ENCODE measurements around the gene HECW1.
A peak's percentile ranks its signal among the peaks of the same experiment; 100 is the strongest.

The HECW1 gene

GRCh38 chr7:43385309-43385680 is 272.8 kb downstream of the HECW1 start:
- DNase-seq: no peak

GRCh38 chr7:43385856-43386255 is 273.4 kb downstream of the HECW1 start:
- no peak for DNase-seq

- DNase-seq: no peak
These were observed 275.5 kb downstream of the HECW1 start for GRCh38 chr7:43387932-43388331.

- DNase-seq: no peak
These were observed 278.1 kb downstream of the HECW1 start for GRCh38 chr7:43390576-43390975.

GRCh38 chr7:43391518-43391917 is 279.1 kb downstream of the HECW1 start:
- DNase-seq: peak; percentile 25

- no peak for DNase-seq
These were observed 280.3 kb downstream of the HECW1 start for GRCh38 chr7:43392638-43393330.

GRCh38 chr7:43394441-43395130 is 282.1 kb downstream of the HECW1 start:
- DNase-seq: no peak

- DNase-seq: no peak
These were observed 282.9 kb downstream of the HECW1 start for GRCh38 chr7:43395351-43395750.

GRCh38 chr7:43396187-43396740 is 283.8 kb downstream of the HECW1 start:
- DNase-seq: no peak

GRCh38 chr7:43398831-43399230 is 286.4 kb downstream of the HECW1 start:
- no peak for DNase-seq

- no peak for DNase-seq
These were observed 293.5 kb downstream of the HECW1 start for GRCh38 chr7:43405948-43406347.

GRCh38 chr7:43406961-43407360 is 294.5 kb downstream of the HECW1 start:
- DNase-seq: no peak

GRCh38 chr7:43408981-43409380 is 296.5 kb downstream of the HECW1 start:
- DNase-seq: no peak

- no peak for DNase-seq
These were observed 305.0 kb downstream of the HECW1 start for GRCh38 chr7:43417455-43417854.

- DNase-seq: no peak
These were observed 318.0 kb downstream of the HECW1 start for GRCh38 chr7:43430411-43430810.

- no peak for DNase-seq
These were observed 318.7 kb downstream of the HECW1 start for GRCh38 chr7:43431020-43431595.

GRCh38 chr7:43433639-43434038 is 321.2 kb downstream of the HECW1 start:
- no peak for DNase-seq

- no peak for DNase-seq
These were observed 324.6 kb downstream of the HECW1 start for GRCh38 chr7:43437001-43437400.

- DNase-seq: no peak
These were observed 326.5 kb downstream of the HECW1 start for GRCh38 chr7:43438897-43439479.

GRCh38 chr7:43439631-43440401 is 327.4 kb downstream of the HECW1 start:
- DNase-seq: peak; percentile 39

GRCh38 chr7:43441231-43442130 is 329.0 kb downstream of the HECW1 start:
- no peak for DNase-seq

GRCh38 chr7:43443381-43443780 is 330.9 kb downstream of the HECW1 start:
- no peak for DNase-seq

Measured in NCI-H774 (cell line).